Measurements from ENCODE around the gene GAGE1. TPM values are rescaled to one million over a fixed set of nuclear protein-coding genes. Genes with fewer than 3 reads are reported as not detected.

GAGE1 gene
- total RNA-seq, 4 donors from 2014 or later = not detected

Other genes starting within 250 kb of the GAGE1 start
- not detected for gene GAGE12C, start 66.8 kb upstream of the GAGE1 start, total RNA-seq
- gene GAGE12D, start 57.3 kb upstream of the GAGE1 start, total RNA-seq = not detected
- gene GAGE12E, start 47.7 kb upstream of the GAGE1 start, total RNA-seq = not detected
- gene GAGE12F, start 38.2 kb upstream of the GAGE1 start, total RNA-seq = not detected
- gene GAGE12G, start 28.6 kb upstream of the GAGE1 start, total RNA-seq = not detected
- gene GAGE12H, start 19.1 kb upstream of the GAGE1 start, total RNA-seq = not detected
- gene GAGE2A, start 9.5 kb upstream of the GAGE1 start, total RNA-seq = not detected
- not detected for gene PAGE1, start 97.0 kb downstream of the GAGE1 start, total RNA-seq
- gene PAGE4, start 230.3 kb downstream of the GAGE1 start, total RNA-seq = not detected

All from esophagus squamous epithelium (tissue), 4 donors.